NCI-H2196 (cell line): ENCODE results near the gene EPAS1.

Experiments used
- DNase-seq: peaks from one replicate; lab custom pipeline; 2025; ENCODE audit not compliant: unreplicated experiment; lab: John Stamatoyannopoulos, UW

Gene EPAS1

GRCh38 chr2:46434851-46435273, 137.7 kb downstream of the EPAS1 start:
- DNase-seq, result no peak

GRCh38 chr2:46435353-46435752, 138.1 kb downstream of the EPAS1 start:
- DNase-seq, result no peak

GRCh38 chr2:46435796-46436360, 138.7 kb downstream of the EPAS1 start:
- no peak for DNase-seq
